Breast epithelium (tissue), 4 donors: Measurements from ENCODE around the gene ZNF341. TPM values are rescaled to one million over a fixed set of nuclear protein-coding genes. Genes with fewer than 3 reads are reported as not detected.

Experiments
- DNase-seq, 2 donors: peaks; one replicate each; pipeline ENCODE4 v3.0.0-alpha.2; 2019; ENCODE audit warnings: low spot score in 2 of 2
- H3K27ac ChIP-seq, 2 donors: fragments of 200-600 bp; sonication (generic) in 1 of 2; one replicate each; pipeline ENCODE4 v1.5.1; 2016 to 2019; ENCODE audit warnings: mild to moderate bottlenecking in 1 of 2
- H3K27me3 ChIP-seq, 2 donors: fragments of 200-600 bp; sonication (generic) in 1 of 2; one replicate each; pipeline versions ENCODE4 v1.5.1 to v1.6.0; 2017 to 2019; ENCODE audit warnings: control low read depth in 1 of 2, mild to moderate bottlenecking in 1 of 2
- H3K36me3 ChIP-seq: fragments of 200-600 bp; one replicate; pipeline ENCODE4 v1.5.1; 2019
- H3K4me1 ChIP-seq, 2 donors: fragments of 200-600 bp; sonication (generic); one replicate each; pipeline ENCODE4 v1.5.1; 2016 to 2019; ENCODE audit warnings: control low read depth in 1 of 2
- H3K4me3 ChIP-seq, 3 donors: fragments of 200-600 bp; sonication (generic); 1 replicate in 2 of 3; 2 replicates in 1 of 3; pipeline ENCODE4 v1.5.1; 2016 to 2019; ENCODE audit warnings: mild to moderate bottlenecking in 3 of 3, moderate library complexity in 2 of 3
- H3K9me3 ChIP-seq, 2 donors: fragments of 200-600 bp; sonication (generic) in 1 of 2; one replicate each; pipeline ENCODE4 v1.5.1; 2016 to 2019; ENCODE audit warnings: control low read depth in 1 of 2
- POLR2A ChIP-seq: fragments of 450-650 bp; IDR thresholded peaks from one replicate; pipeline ENCODE4 v1.6.1; 2016; ENCODE audit warnings: antibody characterized with exemption, mild to moderate bottlenecking, moderate library complexity
- POLR2AphosphoS5 ChIP-seq, 3 donors: sonication (generic); formaldehyde crosslinking; IDR thresholded peaks; one replicate each; pipeline ENCODE4 v1.6.1; 2017; ENCODE audit warnings: antibody characterized with exemption in 3 of 3
- intact Hi-C: fragments of 100-400 bp; cut with DNase I; formaldehyde crosslinking; loops from one replicate; pipeline ENCODE4 v1.15.1; 2023; ENCODE audit warnings: low total_unique reads
- total RNA-seq, 3 donors: library from RNA; depleted of rRNA; stranded (reverse); fragments of >200 nt; gene quantifications; one replicate each; pipeline ENCODE4 v1.1.0, GENCODE V29; 2016
- TF ChIP-seq, protein P1 (sequence below), 3 donors: fragments of 450-650 bp; IDR thresholded peaks; one replicate each; pipeline ENCODE4 v1.5.1; 2016 to 2017; ENCODE audit warnings: antibody characterized with exemption in 3 of 3, mild to moderate bottlenecking in 3 of 3, moderate library complexity in 3 of 3

The ZNF341 gene
- total RNA-seq, 3 donors from 2014 or later = 1.8 to 3.3 (median 2.5) TPM

DNA sequence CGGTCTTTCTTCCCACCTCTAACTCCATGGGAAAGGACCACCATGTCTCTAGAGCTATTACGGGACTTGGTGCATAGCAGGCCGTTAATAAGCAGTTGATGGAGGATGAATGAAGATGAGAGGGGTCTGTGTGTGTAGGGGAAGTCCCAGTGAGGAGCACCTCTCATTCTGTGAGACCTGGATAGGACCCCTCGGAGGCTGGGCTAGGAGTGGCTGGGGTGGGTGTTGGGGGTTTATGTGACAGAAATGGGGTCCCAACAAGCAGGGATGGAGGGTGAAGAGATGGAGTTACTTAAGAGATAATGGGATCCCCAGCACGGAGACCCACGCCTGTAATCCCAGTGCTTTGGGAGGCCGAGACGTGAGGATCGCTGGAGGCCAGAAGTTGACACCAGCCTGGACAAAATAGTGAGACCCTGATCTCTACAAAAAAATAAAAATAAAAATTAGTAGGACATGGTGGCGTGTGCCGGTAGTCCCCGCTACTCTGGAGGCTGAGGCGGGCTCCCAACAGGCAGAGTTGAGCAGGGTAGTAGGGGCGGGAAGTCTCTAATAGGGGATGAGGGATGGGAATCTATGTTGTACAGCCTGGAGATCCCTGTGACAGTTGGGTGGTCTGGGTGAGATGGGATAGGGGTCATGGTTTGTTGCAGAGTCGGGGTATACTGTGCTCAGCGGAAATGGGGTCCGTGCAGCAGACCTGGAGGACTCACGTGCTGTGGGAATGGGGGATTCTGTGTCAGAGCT lies 677 bp upstream of the ZNF341 start:
- TF ChIP-seq POLR2AphosphoS5 (IDR thresholded peaks at IDR 0.05) (no peak), POLR2A (no peak)
- TF ChIP-seq, protein P1, sequence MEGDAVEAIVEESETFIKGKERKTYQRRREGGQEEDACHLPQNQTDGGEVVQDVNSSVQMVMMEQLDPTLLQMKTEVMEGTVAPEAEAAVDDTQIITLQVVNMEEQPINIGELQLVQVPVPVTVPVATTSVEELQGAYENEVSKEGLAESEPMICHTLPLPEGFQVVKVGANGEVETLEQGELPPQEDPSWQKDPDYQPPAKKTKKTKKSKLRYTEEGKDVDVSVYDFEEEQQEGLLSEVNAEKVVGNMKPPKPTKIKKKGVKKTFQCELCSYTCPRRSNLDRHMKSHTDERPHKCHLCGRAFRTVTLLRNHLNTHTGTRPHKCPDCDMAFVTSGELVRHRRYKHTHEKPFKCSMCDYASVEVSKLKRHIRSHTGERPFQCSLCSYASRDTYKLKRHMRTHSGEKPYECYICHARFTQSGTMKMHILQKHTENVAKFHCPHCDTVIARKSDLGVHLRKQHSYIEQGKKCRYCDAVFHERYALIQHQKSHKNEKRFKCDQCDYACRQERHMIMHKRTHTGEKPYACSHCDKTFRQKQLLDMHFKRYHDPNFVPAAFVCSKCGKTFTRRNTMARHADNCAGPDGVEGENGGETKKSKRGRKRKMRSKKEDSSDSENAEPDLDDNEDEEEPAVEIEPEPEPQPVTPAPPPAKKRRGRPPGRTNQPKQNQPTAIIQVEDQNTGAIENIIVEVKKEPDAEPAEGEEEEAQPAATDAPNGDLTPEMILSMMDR (IDR thresholded peaks at IDR 0.05) = no peak

DNA sequence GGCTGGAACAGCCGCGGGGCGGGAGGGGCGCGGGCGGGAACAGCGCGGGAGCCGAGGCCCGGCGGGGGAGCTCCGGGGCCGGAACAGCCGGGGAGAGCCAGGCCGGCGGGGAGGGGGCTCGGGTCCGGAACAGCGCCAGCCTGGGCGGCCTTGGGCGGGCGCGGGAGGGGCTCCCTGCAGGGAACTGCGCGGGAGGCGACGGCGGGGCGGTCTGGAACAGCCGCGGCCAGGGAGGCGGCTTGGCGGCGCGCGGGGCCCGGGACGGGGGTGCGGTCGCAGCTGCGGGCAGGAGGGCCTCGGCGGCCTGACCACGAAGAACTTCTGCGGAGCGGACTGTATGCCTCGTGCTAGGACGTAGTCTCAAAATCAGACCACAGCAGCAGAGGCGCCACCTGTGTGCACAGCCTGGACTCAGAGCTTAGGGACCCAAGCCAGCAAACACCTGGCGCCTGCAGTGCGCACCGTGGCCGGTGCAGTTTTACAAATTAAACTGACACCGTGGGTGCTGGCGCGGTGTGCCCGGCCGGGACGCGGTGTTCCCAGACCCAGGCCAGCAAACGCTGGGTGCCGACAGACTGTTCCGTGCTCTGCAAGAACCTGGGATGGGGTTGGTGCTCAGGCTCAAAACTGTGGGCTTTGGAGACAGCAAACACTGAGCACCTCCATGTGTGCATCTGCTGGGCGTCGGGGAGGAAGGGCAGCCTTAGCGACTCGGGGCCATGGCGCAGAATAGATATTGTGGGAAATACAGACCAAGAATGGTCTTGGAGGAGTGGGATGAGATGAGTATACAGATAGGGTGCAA lies 572 bp downstream of the ZNF341 start:
- peak overlapping the region; percentile 92 to 94 for H3K27ac ChIP-seq
- peak in 1 of 3 donors; percentile 11 for TF ChIP-seq POLR2AphosphoS5 (IDR thresholded peaks at IDR 0.05)
- TF ChIP-seq, protein P1 (IDR thresholded peaks at IDR 0.05) = no peak
- H3K27me3 ChIP-seq = no peaks in the 10 kb centered on the region
- peak; percentile 59 to 86 for DNase-seq
- peaks cover 0 to 11% of the 10 kb centered on the region in 2 donors for H3K4me1 ChIP-seq
- peak overlapping the region; percentile 54 to 76 (median 72) for H3K4me3 ChIP-seq
- peaks cover 13 to 15% of the 10 kb centered on the region in 2 donors for H3K9me3 ChIP-seq
- intact Hi-C loops = no loop called here
- no peaks in the 10 kb centered on the region for H3K36me3 ChIP-seq

More for the DNA sequence above, 677 bp upstream of the ZNF341 start:
- Histone ChIP-seq H3K4me1 (peaks cover 0 to 11% of the 10 kb centered on the region in 2 donors), H3K27me3 (no peaks in the 10 kb centered on the region), H3K36me3 (no peaks in the 10 kb centered on the region), H3K9me3 (peaks cover under 1 to 2% of the 10 kb centered on the region in 2 donors), H3K4me3 (peak overlapping the region; percentile 54 to 76 (median 72)), H3K27ac (peak overlapping the region; percentile 92 to 94)
- intact Hi-C loops = no loop called here
- DNase-seq = no peak

DNA sequence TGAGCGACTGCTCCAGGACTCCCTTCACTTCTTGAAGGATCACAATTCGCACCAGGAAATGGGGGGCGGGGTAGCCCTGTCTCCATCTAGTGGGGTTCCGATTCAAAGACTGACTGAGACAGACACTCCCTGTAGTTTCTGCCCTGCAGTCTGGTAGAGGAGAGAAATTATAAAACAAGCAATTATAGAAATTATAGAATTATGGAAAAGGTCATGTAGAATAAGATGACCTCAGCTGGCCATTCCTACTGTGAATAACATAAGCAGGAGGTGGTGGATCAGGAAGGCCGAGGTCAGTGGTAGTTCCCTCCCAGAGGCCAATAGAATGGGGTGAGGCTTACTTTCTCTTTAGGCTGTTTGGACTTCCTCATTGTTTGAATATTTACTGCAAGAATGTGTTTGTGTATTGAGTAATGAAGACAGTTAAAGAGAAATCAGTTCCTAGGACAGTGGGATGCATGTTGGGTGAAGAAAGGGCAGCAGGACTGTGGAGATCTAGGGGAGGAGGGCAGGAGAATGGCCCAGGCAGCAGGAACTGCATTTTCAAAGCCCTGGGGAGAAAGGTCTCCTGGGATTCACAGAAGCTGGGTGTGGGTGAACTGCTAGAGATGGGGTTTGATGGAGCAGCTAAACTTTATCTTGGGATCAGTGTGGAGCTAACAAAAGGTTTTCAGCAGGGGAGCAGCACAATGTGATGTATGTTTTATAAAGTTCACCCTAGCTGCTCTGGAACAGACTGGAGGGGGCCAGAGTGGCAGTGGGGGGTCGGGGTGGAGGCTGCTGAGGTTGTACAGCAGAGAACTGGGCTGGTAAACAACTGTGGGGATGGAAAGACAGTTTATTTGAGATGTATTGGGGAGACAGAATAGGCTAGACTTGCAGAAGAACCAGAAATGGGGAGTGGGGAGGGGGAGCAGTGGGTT lies 2.1 kb downstream of the ZNF341 start:
- intact Hi-C loops = loop anchor here (2.0 kb wide), 1 partner anchor 59 kb away; the partner anchor contains the start of gene NECAB3
- peak in 1 of 2 donors; percentile 48 for DNase-seq
- Histone ChIP-seq H3K36me3 (no peaks in the 10 kb centered on the region), H3K9me3 (peaks cover 18 to 19% of the 10 kb centered on the region in 2 donors), H3K27ac (peak overlapping the region; percentile 84 to 94), H3K4me1 (peaks cover 0 to 11% of the 10 kb centered on the region in 2 donors), H3K4me3 (peak overlapping the region in 1 of 3 donors; percentile 22), H3K27me3 (no peaks in the 10 kb centered on the region)
- TF ChIP-seq POLR2AphosphoS5 (IDR thresholded peaks at IDR 0.05) (no peak), POLR2A (no peak)
- TF ChIP-seq, protein P1 (IDR thresholded peaks at IDR 0.05) = no peak

DNA sequence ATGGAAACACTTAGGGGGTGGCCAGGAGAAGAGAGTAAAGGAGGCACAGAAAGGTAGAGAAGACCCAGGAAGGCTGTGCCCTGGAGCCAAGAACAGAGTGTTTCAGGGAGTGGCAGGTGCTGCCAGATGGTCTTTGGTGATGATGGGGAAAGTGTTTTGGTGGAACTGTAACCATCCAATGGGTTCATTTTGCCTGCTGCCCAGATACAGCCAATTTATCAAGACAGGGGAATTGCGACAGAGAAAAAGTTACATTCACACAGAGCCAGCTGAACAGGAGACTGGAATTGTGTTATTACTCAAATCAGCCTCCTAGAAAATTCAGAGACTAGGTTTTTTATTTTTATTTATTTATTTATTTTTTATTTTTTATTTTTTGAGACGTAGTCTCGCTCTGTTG lies 5.2 kb downstream of the ZNF341 start:
- TF ChIP-seq POLR2AphosphoS5 (IDR thresholded peaks at IDR 0.05) (no peak), POLR2A (no peak)
- TF ChIP-seq, protein P1 (IDR thresholded peaks at IDR 0.05) = no peak
- intact Hi-C loops = no loop called here

More for the DNA sequence above, 5.2 kb downstream of the ZNF341 start:
- no peak for DNase-seq
- Histone ChIP-seq H3K9me3 (peaks cover 18 to 19% of the 10 kb centered on the region in 2 donors), H3K27ac (no peak overlapping the region), H3K27me3 (no peaks in the 10 kb centered on the region), H3K4me1 (peaks cover 0 to 11% of the 10 kb centered on the region in 2 donors), H3K4me3 (no peak overlapping the region), H3K36me3 (no peaks in the 10 kb centered on the region)
